Central memory CD4-positive, alpha-beta T cell (primary cell): ENCODE data around the gene PRF1.
"Not testable (repeated sequence)": the region's sequence is repeated elsewhere in the genome, so short reads cannot be mapped to it uniquely, and the experiment has no call there.

Experiments used
- DNase-seq: peaks from one replicate; pipeline ENCODE4 v3.0.0; 2022
- total RNA-seq, 3 experiments: gene quantifications; one replicate each; lab custom pipeline; 2026; lab: John Stamatoyannopoulos, UW

PRF1 gene
- 1.6 to 11.6 (median 8.3) reads per million in 3 experiments for total RNA-seq

DNA sequence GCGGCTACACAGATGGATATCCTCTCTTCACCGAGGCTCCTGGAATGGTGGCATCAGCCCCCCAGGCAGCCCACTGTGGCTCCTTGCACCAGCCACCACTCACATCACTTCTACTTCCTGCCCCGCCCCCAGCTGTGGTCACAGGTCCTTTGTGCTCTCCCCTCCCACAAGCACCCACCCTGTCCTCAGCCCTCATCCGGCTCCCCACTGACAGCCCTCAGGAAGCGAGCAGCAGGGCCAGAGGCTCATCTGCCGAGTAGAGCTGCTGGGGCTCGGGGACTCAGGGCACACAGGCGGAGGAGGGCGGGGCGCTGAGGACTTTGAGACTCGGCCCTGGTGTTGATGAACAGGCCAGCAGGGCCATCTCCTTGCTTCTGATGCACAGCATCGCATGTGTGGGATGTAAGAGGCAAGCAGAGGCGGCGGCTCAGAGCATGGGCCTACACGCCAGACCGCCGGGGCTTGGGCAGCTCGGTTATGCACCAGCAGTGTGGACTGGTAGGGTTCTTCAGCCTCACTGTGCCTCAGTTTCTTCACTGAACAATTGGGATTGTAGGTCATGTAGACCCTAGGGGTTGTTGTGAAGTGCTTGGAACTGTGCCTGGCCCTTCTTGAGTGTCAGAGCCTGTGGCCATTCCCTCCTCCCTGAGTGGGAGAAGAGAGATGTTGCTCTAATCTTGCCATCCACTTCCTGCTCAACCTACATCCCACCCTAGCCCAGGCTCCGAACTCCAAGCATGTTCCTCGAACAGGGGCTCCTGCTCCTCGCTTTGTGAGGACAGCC, at the start of gene PRF1:
TSS of gene PRF1 (minus strand) at position 77 of the 784 bp plus-strand sequence. CDS start 1,839 bp downstream, outside the sequence.
- peak; percentile 77 for DNase-seq

DNA sequence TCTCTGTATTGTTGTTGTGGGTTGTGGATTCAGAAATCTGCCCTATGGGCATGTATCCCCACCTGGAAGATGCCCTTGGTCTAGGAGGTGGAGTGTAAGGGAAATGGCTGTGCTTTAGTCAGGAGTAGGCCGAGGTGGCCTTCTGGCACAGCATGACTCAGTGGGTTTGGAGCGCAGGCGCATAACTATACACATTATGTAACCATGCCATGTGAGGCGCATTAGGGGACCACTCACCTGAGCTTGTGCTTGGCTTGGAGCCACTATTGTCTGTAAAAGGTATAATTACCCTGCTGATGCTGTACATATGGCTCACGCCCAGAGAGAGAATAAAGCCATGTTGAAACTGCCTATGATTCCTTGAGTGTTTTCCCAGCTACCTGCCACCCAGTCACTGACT, 49.1 kb upstream of the PRF1 start:
- DNase-seq = no peak

DNA sequence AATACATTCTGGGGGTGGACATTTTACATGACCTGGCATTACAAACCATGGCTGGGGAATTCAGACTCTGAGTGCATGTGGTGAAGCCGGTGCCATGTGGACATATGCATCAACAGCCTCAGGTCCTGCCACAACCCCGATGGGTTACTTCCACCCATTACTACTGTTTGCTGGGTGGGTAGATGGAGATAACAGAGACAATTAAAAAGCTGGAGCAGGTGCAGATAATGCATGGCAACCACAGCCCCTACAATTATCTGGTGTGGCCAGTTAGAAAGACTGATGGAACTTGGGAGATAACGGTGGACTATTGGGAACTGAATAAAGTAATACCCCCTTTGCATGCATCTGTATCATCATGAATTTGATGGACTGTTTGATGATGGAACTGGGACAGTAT, 48.2 kb upstream of the PRF1 start:
- DNase-seq = no peak

- DNase-seq = no peak
Observed at GRCh38 chr10:70650104-70650503, 47.6 kb upstream of the PRF1 start.

DNA sequence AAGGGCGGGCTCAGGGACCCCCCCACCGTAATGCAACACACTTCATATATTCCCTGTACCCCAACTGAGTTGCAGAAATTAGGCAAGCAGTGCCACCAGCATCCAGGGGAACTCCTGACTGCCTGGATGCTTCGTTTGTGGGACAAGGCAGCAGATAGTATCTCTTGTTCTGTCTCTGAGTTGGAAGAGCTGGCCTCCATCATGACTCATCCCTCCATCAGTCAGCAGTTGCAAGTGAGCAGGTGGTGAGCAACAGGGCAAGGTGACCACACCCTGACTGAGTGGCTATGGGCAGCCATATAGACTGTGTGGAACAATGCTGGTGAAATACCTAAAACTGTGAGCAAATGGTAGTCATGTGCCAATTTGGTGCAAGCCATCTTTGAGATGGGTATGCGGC, 47.0 kb upstream of the PRF1 start:
- no peak for DNase-seq

- no peak for DNase-seq
Observed at GRCh38 chr10:70648427-70648826, 45.9 kb upstream of the PRF1 start.

- no peak for DNase-seq
Observed at GRCh38 chr10:70647086-70647485, 44.5 kb upstream of the PRF1 start.

- not testable (repeated sequence) for DNase-seq
Observed at GRCh38 chr10:70644959-70645358, 42.4 kb upstream of the PRF1 start.

GRCh38 chr10:70643272-70643671, 40.7 kb upstream of the PRF1 start:
- DNase-seq = not testable (repeated sequence)

- not testable (repeated sequence) for DNase-seq
Observed at GRCh38 chr10:70639640-70640383, 37.3 kb upstream of the PRF1 start.

GRCh38 chr10:70634515-70634914, 32.0 kb upstream of the PRF1 start:
- DNase-seq = not testable (repeated sequence)

- no peak for DNase-seq
Observed at GRCh38 chr10:70634011-70634410, 31.5 kb upstream of the PRF1 start.

- DNase-seq = not testable (repeated sequence)
Observed at GRCh38 chr10:70631735-70632134, 29.2 kb upstream of the PRF1 start.

GRCh38 chr10:70629338-70629737, 26.8 kb upstream of the PRF1 start:
- DNase-seq = no peak

DNA sequence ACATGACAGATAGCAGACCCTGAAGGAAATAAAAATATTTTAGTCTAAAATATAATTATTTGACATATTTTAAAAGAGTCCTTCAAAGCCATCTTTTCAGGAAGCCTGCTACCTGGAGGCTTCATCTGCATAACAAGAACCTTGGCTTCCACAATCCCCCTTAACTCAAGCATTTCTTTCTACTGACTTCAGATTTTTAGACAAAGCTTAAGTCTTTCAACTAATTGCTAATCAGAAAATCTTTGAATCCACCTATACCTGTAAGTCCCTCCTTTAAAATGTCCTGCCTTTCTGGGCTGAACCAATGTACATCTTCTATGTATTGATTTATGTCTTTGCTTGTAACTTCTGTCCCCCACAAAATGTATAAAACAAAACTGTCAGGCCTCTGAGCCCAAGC, 23.5 kb upstream of the PRF1 start:
- DNase-seq = no peak

DNA sequence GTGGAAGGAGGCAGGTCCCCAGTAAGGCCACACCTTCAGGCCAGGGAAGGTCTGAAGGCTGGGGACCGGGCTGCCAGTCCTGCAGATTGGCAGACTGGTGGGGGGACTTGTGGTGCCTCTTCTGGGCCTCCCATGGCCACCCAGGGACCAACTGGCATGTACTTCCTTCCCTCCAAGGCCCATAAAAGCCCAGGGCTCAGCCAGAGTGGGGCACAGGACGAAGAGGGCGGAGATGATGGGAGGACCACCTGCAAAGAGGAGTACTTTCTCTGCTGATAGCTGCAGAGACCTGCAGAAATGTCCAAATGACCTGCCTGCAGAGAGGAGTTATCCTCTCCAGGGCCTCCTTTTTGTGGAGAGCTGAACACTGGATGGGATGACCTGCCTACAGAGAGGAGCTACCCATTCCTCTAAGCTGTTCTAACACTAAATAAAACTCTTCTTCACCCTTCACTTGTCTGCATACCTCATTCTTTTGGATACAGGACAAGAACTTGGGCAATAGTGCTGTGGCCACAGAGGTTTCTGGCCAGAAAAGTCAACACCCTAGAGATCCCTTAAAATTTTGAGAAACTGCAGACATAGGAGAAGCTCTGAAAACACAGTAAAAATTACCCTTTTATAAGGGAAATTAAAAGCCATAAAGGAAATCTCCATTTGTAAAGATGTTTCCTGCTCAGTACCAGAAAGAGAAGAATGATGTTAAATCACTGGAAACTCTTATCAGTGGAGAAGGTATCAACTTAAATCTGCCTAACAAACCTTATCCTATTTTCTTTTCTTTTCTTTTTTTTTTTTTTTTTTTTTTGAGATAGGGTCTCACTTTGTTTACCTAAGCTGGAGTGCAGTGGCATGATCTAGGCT, 20.7 kb upstream of the PRF1 start:
- no peak for DNase-seq

DNA sequence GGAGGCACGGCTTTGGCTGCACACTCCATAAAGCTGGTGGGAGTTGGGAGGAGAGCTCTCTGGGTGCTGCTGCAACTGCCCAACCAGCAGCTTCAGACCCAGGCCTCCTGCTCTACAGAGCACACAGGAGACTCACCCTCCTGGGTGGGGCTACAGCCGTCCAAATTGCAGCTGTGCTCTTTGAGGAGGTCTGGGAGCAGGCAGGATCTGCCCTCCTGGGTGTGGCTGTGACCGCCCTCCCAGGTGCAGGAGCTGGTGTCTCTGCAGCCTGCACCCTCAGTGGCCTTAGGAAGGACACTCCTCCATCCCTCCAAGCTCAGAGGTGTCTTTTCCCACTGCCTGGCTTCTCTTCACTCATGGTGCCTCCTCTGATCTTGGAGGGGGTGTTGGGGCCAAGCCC, 20.0 kb upstream of the PRF1 start:
- no peak for DNase-seq

- no peak for DNase-seq
Observed at GRCh38 chr10:70621503-70622078, 19.1 kb upstream of the PRF1 start.

- DNase-seq = no peak
Observed at GRCh38 chr10:70620020-70620289, 17.4 kb upstream of the PRF1 start.

- no peak for DNase-seq
Observed at GRCh38 chr10:70619271-70620019, 16.9 kb upstream of the PRF1 start.

DNA sequence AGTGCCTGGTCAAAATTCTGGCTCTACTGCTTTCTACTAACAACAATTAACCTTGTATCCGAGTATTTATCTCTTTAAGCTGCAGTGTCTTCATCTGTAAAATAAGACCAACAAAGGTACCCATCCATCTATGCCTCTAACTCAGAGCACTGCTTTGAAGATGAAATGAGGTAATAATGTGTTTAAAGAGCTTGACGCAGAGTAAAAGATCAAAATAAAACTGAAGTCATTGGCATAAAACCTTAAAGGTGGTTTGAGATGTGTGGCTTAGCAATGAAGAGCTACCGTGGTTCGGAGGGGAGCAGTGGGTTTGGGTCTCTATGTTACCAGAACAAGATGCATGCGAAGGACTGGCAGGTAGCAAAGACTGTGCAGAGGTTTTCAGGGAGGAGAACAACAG, 16.1 kb upstream of the PRF1 start:
- DNase-seq = no peak
